Measurements from ENCODE around the gene HCAR1.
"Not testable (repeated sequence)": the region's sequence is repeated elsewhere in the genome, so short reads cannot be mapped to it uniquely, and the experiment has no call there.

- not testable (repeated sequence) for TF ChIP-seq POLR2A (IDR thresholded peaks at IDR 0.05)
- TF ChIP-seq, protein P1, sequence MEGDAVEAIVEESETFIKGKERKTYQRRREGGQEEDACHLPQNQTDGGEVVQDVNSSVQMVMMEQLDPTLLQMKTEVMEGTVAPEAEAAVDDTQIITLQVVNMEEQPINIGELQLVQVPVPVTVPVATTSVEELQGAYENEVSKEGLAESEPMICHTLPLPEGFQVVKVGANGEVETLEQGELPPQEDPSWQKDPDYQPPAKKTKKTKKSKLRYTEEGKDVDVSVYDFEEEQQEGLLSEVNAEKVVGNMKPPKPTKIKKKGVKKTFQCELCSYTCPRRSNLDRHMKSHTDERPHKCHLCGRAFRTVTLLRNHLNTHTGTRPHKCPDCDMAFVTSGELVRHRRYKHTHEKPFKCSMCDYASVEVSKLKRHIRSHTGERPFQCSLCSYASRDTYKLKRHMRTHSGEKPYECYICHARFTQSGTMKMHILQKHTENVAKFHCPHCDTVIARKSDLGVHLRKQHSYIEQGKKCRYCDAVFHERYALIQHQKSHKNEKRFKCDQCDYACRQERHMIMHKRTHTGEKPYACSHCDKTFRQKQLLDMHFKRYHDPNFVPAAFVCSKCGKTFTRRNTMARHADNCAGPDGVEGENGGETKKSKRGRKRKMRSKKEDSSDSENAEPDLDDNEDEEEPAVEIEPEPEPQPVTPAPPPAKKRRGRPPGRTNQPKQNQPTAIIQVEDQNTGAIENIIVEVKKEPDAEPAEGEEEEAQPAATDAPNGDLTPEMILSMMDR (IDR thresholded peaks at IDR 0.05), result not testable (repeated sequence)
Observed at GRCh38 chr12:122750781-122751515, 20.3 kb upstream of the HCAR1 start.
